GM12878 (cell line): ENCODE measurements around the gene PLEKHO1. TPM values are rescaled to one million over a fixed set of nuclear protein-coding genes. Genes with fewer than 3 reads are reported as not detected.

Experiments used
- ATAC-seq: fragments of 200-7000 bp; cut with Tn5 transposase; 3 replicates; pipeline ENCODE4 v1.9.1; 2020; ENCODE audit warnings: mild to moderate bottlenecking, moderate library complexity
- BruUV-seq: library from RNA; stranded (reverse); fragments of 400-500 nt; replicated peaks from 2 replicates; lab custom pipeline; 2021; lab: Mats Ljungman, UMichigan
- CTCF ChIA-PET: fragments of 300-600 bp; sonication (Branson Sonifier 250); formaldehyde crosslinking; extraction: SDS; loops from one replicate; lab custom pipeline; 2021; ENCODE audit warnings: inconsistent platforms; lab: Yijun Ruan, JAX
- POLR2A ChIA-PET: fragments of 350-600 bp; formaldehyde crosslinking; extraction: SDS; loops from one replicate; lab custom pipeline; 2021; ENCODE audit warnings: inconsistent platforms; lab: Charles Lee
- RAD21 ChIA-PET: fragments of 300-600 bp; sonication (Branson Sonifier 250); formaldehyde crosslinking; loops from one replicate; lab custom pipeline; 2023; ENCODE audit warnings: antibody characterized with exemption; ENCODE audit not compliant: unreplicated experiment; lab: Charles Lee
- SMC1A ChIA-PET: fragments of 300-600 bp; sonication (Branson Sonifier 250); formaldehyde crosslinking; loops from one replicate; lab custom pipeline; 2023; ENCODE audit not compliant: unreplicated experiment, uncharacterized antibody; lab: Charles Lee
- DNase-seq: peaks from one replicate; pipeline ENCODE4 v3.0.0-alpha.2; 2011; ENCODE audit warnings: low read depth, low spot score
- FAIRE-seq: peaks from 3 replicates; lab custom pipeline; 2011; peaks lifted over from hg19 to GRCh38; lab: Jason Lieb, UNC
- H2AFZ ChIP-seq: 2 replicates; pipeline ENCODE4 v1.6.0; 2011; ENCODE audit warnings: low read depth, low read length, control low read depth; ENCODE audit not compliant: control insufficient read depth
- H3K27ac ChIP-seq: 2 replicates; pipeline ENCODE4 v1.5.1; 2011; ENCODE audit warnings: control low read depth; ENCODE audit not compliant: control insufficient read depth, insufficient read depth
- H3K27me3 ChIP-seq, 2 experiments: replicated peaks in 1 of 2; 2 replicates each; pipeline versions ENCODE4 v1.6.0 to v1.6.1; 2011; ENCODE audit warnings: low read length in 1 of 2; ENCODE audit not compliant: control insufficient read depth in 2 of 2, insufficient read depth in 2 of 2
- H3K36me3 ChIP-seq, 2 experiments: 2 replicates each; pipeline ENCODE4 v1.5.1; 2011; ENCODE audit warnings: low read length in 1 of 2; ENCODE audit not compliant: control insufficient read depth in 2 of 2, insufficient read depth in 2 of 2
- H3K4me1 ChIP-seq: 2 replicates; pipeline ENCODE4 v1.6.1; 2011; ENCODE audit warnings: mild to moderate bottlenecking, low read length, moderate library complexity, mixed read lengths; ENCODE audit not compliant: control insufficient read depth, insufficient read depth
- H3K4me2 ChIP-seq: 2 replicates; pipeline ENCODE4 v1.6.0; 2011; ENCODE audit warnings: control low read depth; ENCODE audit not compliant: control insufficient read depth, insufficient read depth
- H3K4me3 ChIP-seq: fragments of 200-600 bp; sonication (generic); 2 replicates; pipeline ENCODE4 v1.5.1; 2016
- H3K79me2 ChIP-seq: 2 replicates; pipeline ENCODE4 v1.6.0; 2011; ENCODE audit warnings: low read length; ENCODE audit not compliant: control insufficient read depth, insufficient read depth
- H3K9ac ChIP-seq: 2 replicates; pipeline ENCODE4 v1.8.0; 2011; ENCODE audit warnings: low read length, control low read depth, mixed read lengths; ENCODE audit not compliant: control insufficient read depth, insufficient read depth
- H3K9me3 ChIP-seq: replicated peaks from 3 replicates; pipeline ENCODE4 v1.5.1; 2011; ENCODE audit warnings: mild to moderate bottlenecking, low read length; ENCODE audit not compliant: control insufficient read depth, insufficient read depth
- H4K20me1 ChIP-seq: 2 replicates; pipeline ENCODE4 v1.6.0; 2011; ENCODE audit not compliant: control insufficient read depth, insufficient read depth
- ATF7 ChIP-seq: fragments of 450-650 bp; IDR thresholded peaks from 2 replicates; pipeline ENCODE4 v1.6.1; 2016; ENCODE audit warnings: low read depth, mild to moderate bottlenecking
- CHD1 ChIP-seq: IDR thresholded peaks from 2 replicates; pipeline ENCODE4 v1.6.1; 2012; ENCODE audit warnings: low read depth, low read length, improper control_type of control experiment
- MYC ChIP-seq: IDR thresholded peaks from 2 replicates; pipeline ENCODE4 v1.6.1; 2011; ENCODE audit warnings: mild to moderate bottlenecking, low read length, moderate library complexity, inconsistent platforms; ENCODE audit not compliant: insufficient read depth, insufficient replicate concordance, insufficient read length, severe bottlenecking
- NFYA ChIP-seq: IDR thresholded peaks from 2 replicates; pipeline ENCODE4 v1.6.1; 2011; ENCODE audit warnings: low read depth, mild to moderate bottlenecking, low read length, improper control_type of control experiment, borderline replicate concordance
- PML ChIP-seq: IDR thresholded peaks from 2 replicates; pipeline ENCODE4 v1.6.1; 2012; ENCODE audit warnings: low read length, inconsistent platforms
- RB1 ChIP-seq: fragments of 450-650 bp; formaldehyde crosslinking; IDR thresholded peaks from 2 replicates; pipeline ENCODE4 v1.6.1; 2017; ENCODE audit warnings: mild to moderate bottlenecking, borderline replicate concordance
- SUZ12 ChIP-seq: fragments of 200-600 bp; sonication (generic); IDR thresholded peaks from one replicate; pipeline ENCODE4 v1.6.1; 2018; ENCODE audit warnings: antibody characterized with exemption, mild to moderate bottlenecking; ENCODE audit not compliant: unreplicated experiment
- ZNF207 ChIP-seq: fragments of 450-650 bp; IDR thresholded peaks from 2 replicates; pipeline ENCODE4 v1.6.1; 2014; ENCODE audit warnings: antibody characterized with exemption, mild to moderate bottlenecking, borderline replicate concordance
- WGBS: methylation state at CpG from one replicate; pipeline ENCODE4 v1.1.6; 2016; ENCODE audit warnings: low lambda C conversion rate; ENCODE audit not compliant: insufficient replicate concordance, insufficient coverage; ENCODE audit errors: missing lambda C conversion rate; 5-methylcytosine and 5-hydroxymethylcytosine counted together
- in situ Hi-C: fragments of 300-500 bp; cut with MboI; formaldehyde crosslinking; loops from 9 replicates; pipeline ENCODE4 v1.14.3; 2018; ENCODE audit warnings: mixed read lengths
- intact Hi-C: fragments of 100-400 bp; cut with micrococcal nuclease; formaldehyde crosslinking; loops from one replicate; pipeline ENCODE4 v1.14.2; 2022; ENCODE audit not compliant: unreplicated experiment
- polyA plus RNA-seq, 11 experiments: library from polyadenylated mRNA; depleted of rRNA in 4 of 11; unstranded in 6 of 11; stranded (reverse) in 5 of 11; fragments of >200 nt; fragmentation: Nextera tagmentation in 4 of 11; fragmentation: Illumina TruSeq in 1 of 11; extraction: Ambion mirVana in 4 of 11; extraction: Trizol in 1 of 11; gene quantifications; 1 replicate in 1 of 11; 2 replicates in 10 of 11; pipeline versions ENCODE4 v1.2.1 to v1.2.3, GENCODE V29; 2011 to 2016; ENCODE audit warnings: inconsistent platforms in 2 of 11, missing spikeins in 2 of 11, low read depth in 1 of 11
- total RNA-seq, 4 experiments: library from RNA; depleted of rRNA in 3 of 4; stranded (reverse); fragments of >200 nt in 3 of 4; fragmentation: Illumina TruSeq in 1 of 4; extraction: Trizol in 1 of 4; gene quantifications; 2 replicates each; pipeline versions ENCODE4 v1.2.1 to v1.2.3, GENCODE V29; 2013 to 2021

Gene PLEKHO1
- total and polyA plus RNA-seq, 10 of the 15 experiments (the other 5 are each of a cell fraction or from before 2014, with no cell fraction given), result 5.3 to 184 (median 88.8) TPM

DNA sequence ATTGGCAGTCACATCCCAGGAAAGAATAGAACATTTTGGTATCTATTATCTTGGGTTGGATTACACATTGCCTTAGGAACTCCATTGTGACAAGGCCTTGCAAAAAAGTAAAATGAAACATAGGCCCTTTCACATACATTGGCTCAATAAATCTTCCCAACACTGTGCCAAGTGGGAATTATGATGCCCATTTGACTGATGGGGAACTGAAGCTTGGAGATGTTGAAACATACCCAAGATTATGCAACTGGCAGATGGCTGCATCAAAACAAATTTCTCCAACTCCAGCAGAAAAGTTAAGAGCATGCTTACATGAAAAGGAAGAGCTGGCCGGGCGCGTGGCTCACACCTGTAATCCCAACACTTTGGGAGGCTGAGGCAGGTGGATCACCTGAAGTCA, 26.9 kb downstream of the PLEKHO1 start:
- ChIA-PET CTCF (interaction anchor here (1.0 to 1.9 kb wide), 3 partner anchors 10 to 112 kb away, joined by 3 to 6 read pairs (median 5); no protein-coding TSS in a partner anchor), RAD21 (interaction anchor here (0.7 kb wide), 1 partner anchor 214 kb away, joined by 3 read pairs; no protein-coding TSS in a partner anchor), SMC1A (interaction anchor here (0.7 to 1.5 kb wide), 2 partner anchors 11 to 137 kb away, joined by 3 read pairs; no protein-coding TSS in a partner anchor), POLR2A (interaction anchor here (0.7 kb wide), 1 partner anchor 23 kb away, joined by 3 read pairs; no protein-coding TSS in a partner anchor)
- no peaks in the 10 kb centered on the region for H3K79me2 ChIP-seq
- no peaks in the 10 kb centered on the region for H3K9me3 ChIP-seq
- TF ChIP-seq ZNF207, result no peak
- TF ChIP-seq ATF7, result no peak
- no peak for TF ChIP-seq CHD1
- no peak for TF ChIP-seq PML
- TF ChIP-seq SUZ12, result no peak
- no peak for TF ChIP-seq MYC
- TF ChIP-seq RB1, result no peak
- no peak for TF ChIP-seq NFYA
- DNase-seq (no peak), FAIRE-seq (peak; percentile 13), ATAC-seq (no peak)
- 97% methylated on average over 3 of the region's 3 CpGs for WGBS
- H4K20me1 ChIP-seq, result no peaks in the 10 kb centered on the region
- H3K4me3 ChIP-seq, result no peak overlapping the region
- no peaks in the 10 kb centered on the region for H3K27me3 ChIP-seq
- in situ Hi-C loops (no loop called here), intact Hi-C loops (no loop called here)
- H2AFZ ChIP-seq, result no peak overlapping the region
- H3K4me2 ChIP-seq, result no peak overlapping the region
- no peak overlapping the region for H3K9ac ChIP-seq
- no peaks in the 10 kb centered on the region for H3K36me3 ChIP-seq
- no TSS peak for BruUV-seq
- no peaks in the 10 kb centered on the region for H3K4me1 ChIP-seq
- no peak overlapping the region for H3K27ac ChIP-seq
